ENCODE measurements around the gene NFE2L3.

DNA sequence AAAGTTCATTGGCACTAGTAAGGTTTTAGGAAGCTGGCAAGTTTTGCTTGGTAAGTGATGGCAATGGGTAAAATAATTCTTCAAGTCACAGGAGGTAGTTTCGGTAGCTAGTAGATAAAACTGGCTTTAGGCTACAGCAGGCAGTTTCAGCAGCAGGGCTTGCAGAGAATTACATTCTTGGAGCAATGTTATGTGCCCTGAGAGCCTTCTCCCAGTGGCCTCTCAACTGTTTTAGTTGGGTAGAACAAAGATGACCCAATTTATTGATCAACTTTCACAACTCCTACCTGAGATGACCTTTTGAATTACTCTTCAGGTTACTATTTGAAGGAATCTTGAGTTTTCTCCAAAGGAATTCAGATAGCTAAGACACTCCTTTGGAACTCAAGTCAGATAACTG is 16.4 kb upstream of the NFE2L3 start:
- TF ChIP-seq CTCF (IDR thresholded peaks at IDR 0.05): no peak
- TF ChIP-seq EZH2 (IDR thresholded peaks at IDR 0.05; ENCODE audit: borderline replicate concordance, insufficient read depth, low read depth, low read length, poor library complexity, severe bottlenecking): no peak
